Dendritic cell treated with granulocyte-macrophage colony-stimulating factor and Interleukin-4, amounts not matched to agents 40 ng/mL and 50 ng/mL, for 4 days (primary cell): Measurements from ENCODE around the gene FCN1.

Experiments used
- H3K27ac Mint-ChIP-seq: one replicate; pipeline ENCODE4 v1.8.0; 2022; ENCODE audit warnings: mild to moderate bottlenecking, mixed read lengths
- H3K27me3 Mint-ChIP-seq: one replicate; pipeline ENCODE4 v1.8.0; 2022; ENCODE audit warnings: mild to moderate bottlenecking, mixed read lengths
- H3K36me3 Mint-ChIP-seq: one replicate; pipeline ENCODE4 v1.8.0; 2022; ENCODE audit warnings: low read depth, mixed read lengths
- H3K4me1 Mint-ChIP-seq: one replicate; pipeline ENCODE4 v1.8.0; 2022; ENCODE audit warnings: low read depth, mixed read lengths
- H3K4me3 Mint-ChIP-seq: one replicate; pipeline ENCODE4 v1.8.0; 2022; ENCODE audit warnings: mild to moderate bottlenecking, moderate library complexity, mixed read lengths
- H3K9me3 Mint-ChIP-seq: one replicate; pipeline ENCODE4 v1.8.0; 2022; ENCODE audit warnings: mixed read lengths
- intact Hi-C: fragments of 100-400 bp; cut with micrococcal nuclease; formaldehyde crosslinking; loops from one replicate; pipeline ENCODE4 v1.15.0; 2022

FCN1 gene

GRCh38 chr9:134945509-134946275, 28.0 kb upstream of the FCN1 start:
- peaks cover under 1% of the 10 kb centered on the region for H3K4me1 Mint-ChIP-seq
- intact Hi-C loops: no loop called here

DNA sequence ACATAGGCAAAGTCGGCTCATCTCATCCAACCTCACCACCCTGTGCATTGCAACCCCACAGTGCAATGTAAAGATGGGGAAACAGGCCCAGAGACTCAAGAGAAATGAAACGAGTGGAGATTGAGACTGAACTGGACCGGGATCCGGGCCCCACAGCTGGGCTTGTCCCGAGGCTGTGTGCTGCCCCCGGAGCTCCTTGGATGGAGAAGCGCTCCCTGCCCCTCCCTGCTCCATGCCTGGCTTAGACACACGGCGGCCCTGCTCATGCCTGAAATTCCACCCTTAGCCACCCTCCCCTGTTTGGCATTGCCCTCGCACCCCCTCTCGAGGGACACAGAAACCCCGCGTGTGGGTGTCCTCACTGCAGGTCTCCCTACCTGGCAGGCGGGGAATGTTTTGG, 27.2 kb upstream of the FCN1 start:
- Mint-ChIP-seq H3K36me3 (no peaks in the 10 kb centered on the region), H3K27ac (no peak overlapping the region), H3K4me3 (no peak overlapping the region), H3K4me1 (peaks cover 5% of the 10 kb centered on the region), H3K27me3 (peaks cover 56% of the 10 kb centered on the region), H3K9me3 (no peaks in the 10 kb centered on the region)
- intact Hi-C loops: no loop called here

More at GRCh38 chr9:134945509-134946275, 28.0 kb upstream of the FCN1 start:
- H3K9me3 Mint-ChIP-seq: no peaks in the 10 kb centered on the region
- no peak overlapping the region for H3K27ac Mint-ChIP-seq
- H3K27me3 Mint-ChIP-seq: peaks cover 50% of the 10 kb centered on the region
- H3K36me3 Mint-ChIP-seq: no peaks in the 10 kb centered on the region
- H3K4me3 Mint-ChIP-seq: no peak overlapping the region

DNA sequence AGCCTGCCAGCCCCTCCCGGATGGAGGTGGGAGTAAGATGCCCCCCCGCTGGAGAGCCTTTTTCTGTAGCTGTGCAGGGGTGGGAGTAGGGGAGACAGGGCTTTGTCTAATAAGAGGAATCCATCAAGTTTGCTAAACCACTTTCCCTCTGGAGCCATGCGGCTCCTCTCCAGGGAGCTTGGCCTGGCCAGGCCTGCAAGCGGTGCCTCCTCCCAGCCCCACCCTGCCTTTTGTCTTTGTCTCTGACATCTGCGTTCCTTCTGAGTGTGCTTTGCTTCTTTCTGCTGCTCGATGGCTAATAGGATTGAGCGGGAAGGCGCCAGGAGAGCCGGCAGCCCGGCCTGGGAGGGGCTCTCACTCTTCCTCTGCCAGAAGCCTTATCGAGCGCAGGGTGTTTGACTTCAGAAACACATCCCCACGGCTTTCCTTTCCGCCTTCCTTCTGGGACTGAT, 26.7 kb upstream of the FCN1 start:
- Mint-ChIP-seq H3K9me3 (no peaks in the 10 kb centered on the region), H3K4me1 (peaks cover 10% of the 10 kb centered on the region), H3K4me3 (no peak overlapping the region), H3K27ac (no peak overlapping the region), H3K36me3 (no peaks in the 10 kb centered on the region), H3K27me3 (peaks cover 56% of the 10 kb centered on the region)
- intact Hi-C loops: no loop called here

DNA sequence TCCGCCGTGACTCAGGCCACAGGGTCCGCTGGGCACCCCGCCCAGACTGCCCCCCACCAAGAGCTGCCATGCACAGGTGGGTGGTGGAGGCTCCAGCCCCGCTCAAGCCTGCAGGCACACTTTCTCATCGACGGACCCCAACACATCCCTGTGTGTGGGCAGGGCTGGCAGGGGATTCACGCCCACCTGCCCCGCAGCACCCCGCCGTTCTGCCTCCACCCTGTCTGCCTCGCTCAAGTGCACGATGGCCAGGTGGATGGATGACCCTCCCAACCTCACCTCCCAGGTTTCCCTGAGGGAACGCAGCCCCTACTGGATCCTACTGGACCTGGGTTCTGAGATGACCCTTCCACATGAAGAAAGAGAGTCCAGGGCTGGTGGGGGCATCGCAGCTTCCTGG, 26.1 kb upstream of the FCN1 start:
- Mint-ChIP-seq H3K4me1 (peaks cover 16% of the 10 kb centered on the region), H3K4me3 (no peak overlapping the region), H3K36me3 (no peaks in the 10 kb centered on the region), H3K27ac (no peak overlapping the region), H3K9me3 (no peaks in the 10 kb centered on the region), H3K27me3 (peaks cover 59% of the 10 kb centered on the region)
- intact Hi-C loops: no loop called here

GRCh38 chr9:134943411-134943810, 25.7 kb upstream of the FCN1 start:
- H3K9me3 Mint-ChIP-seq: no peaks in the 10 kb centered on the region
- peaks cover 59% of the 10 kb centered on the region for H3K27me3 Mint-ChIP-seq
- no peak overlapping the region for H3K4me3 Mint-ChIP-seq
- H3K36me3 Mint-ChIP-seq: no peaks in the 10 kb centered on the region
- H3K27ac Mint-ChIP-seq: no peak overlapping the region
- intact Hi-C loops: no loop called here
- peaks cover 20% of the 10 kb centered on the region for H3K4me1 Mint-ChIP-seq

DNA sequence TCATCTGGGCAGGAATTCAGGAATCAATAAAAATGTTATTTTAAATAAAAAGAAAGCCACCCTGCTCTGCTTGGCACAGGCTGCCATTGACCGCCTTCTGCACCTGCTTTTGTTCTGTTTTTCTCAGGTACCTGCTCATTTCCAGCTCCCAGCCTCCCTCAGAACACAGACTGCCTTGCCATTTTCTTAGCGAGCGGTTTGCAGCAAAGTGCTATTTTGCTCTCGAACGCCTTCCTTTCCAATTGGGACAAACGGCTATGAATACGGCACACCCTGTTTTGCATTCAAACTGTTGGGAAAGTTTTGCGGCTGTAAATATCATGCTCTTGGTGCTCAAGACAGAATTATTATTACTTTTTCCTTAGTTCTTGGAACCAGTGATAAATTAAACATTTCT, 25.1 kb upstream of the FCN1 start:
- peaks cover 61% of the 10 kb centered on the region for H3K27me3 Mint-ChIP-seq
- no peaks in the 10 kb centered on the region for H3K9me3 Mint-ChIP-seq
- intact Hi-C loops: no loop called here
- no peak overlapping the region for H3K27ac Mint-ChIP-seq
- H3K36me3 Mint-ChIP-seq: no peaks in the 10 kb centered on the region
- H3K4me1 Mint-ChIP-seq: peaks cover 26% of the 10 kb centered on the region
- no peak overlapping the region for H3K4me3 Mint-ChIP-seq

DNA sequence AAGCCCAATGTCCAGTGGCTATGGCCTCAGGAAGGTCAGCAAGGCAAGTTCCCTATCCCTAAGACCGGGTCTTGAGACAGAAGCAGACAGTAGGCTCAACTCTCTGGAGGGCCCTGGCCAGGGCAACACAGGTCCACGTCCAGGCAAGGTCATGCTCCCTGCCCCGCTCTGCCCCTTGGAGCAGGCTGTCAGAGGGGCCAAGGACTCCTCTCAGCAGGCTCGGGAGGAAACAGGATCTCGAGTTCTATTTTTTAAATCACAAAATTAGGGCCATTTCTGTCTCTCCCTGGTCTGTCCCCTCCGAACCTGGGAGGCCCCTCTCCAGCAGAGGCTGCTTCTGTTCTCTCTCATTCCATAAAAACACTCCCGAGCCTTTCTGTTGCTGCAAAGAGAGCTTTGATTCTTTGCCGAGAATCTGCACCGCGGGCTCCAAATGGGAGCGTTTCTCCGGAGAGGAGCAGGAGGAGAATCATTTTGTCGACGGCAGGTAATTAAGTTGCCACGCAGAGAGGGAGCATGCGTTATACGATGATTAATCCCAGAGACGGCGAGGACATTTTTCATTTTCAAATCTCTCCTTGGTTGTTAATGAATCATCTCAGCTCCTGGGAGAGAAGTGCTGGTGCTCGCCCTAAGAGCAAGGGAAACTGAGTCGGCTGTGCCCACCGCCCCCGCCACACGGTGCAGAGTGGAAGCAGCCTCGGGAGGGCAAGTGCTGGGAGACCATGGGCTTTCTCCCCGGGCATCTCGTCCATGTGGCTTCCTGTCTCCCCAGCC, 24.5 kb upstream of the FCN1 start:
- Mint-ChIP-seq H3K9me3 (no peaks in the 10 kb centered on the region), H3K27me3 (peaks cover 61% of the 10 kb centered on the region), H3K4me3 (no peak overlapping the region), H3K27ac (no peak overlapping the region), H3K4me1 (peaks cover 32% of the 10 kb centered on the region), H3K36me3 (no peaks in the 10 kb centered on the region)
- intact Hi-C loops: no loop called here

- Mint-ChIP-seq H3K4me3 (no peak overlapping the region), H3K27ac (peak overlapping the region; percentile 52), H3K9me3 (no peaks in the 10 kb centered on the region), H3K4me1 (peaks cover 47% of the 10 kb centered on the region), H3K27me3 (peaks cover 61% of the 10 kb centered on the region), H3K36me3 (no peaks in the 10 kb centered on the region)
- intact Hi-C loops: no loop called here
Observed at GRCh38 chr9:134940236-134941208, 22.8 kb upstream of the FCN1 start.

DNA sequence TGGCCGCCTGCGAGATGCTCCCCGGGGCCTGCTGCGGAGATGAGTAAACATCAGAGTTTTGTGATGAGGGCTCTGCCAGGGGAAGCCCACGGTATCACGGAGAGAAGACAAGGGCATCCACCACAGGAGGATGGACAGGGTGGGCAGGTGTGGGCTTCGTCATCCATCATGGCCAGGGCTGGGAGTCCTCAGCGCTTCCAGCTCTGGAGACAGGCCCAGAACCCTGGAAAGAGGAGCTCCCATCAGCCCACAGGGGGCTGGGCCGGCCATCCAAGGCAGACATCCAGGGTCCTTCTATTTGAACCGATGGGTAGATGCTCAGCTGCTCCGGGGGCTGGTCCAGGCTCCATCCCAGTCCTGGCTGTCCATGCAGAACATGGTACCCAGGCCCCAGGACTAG, 22.1 kb upstream of the FCN1 start:
- peaks cover 52% of the 10 kb centered on the region for H3K4me1 Mint-ChIP-seq
- no peaks in the 10 kb centered on the region for H3K9me3 Mint-ChIP-seq
- peaks cover 59% of the 10 kb centered on the region for H3K27me3 Mint-ChIP-seq
- no peaks in the 10 kb centered on the region for H3K36me3 Mint-ChIP-seq
- H3K4me3 Mint-ChIP-seq: no peak overlapping the region
- intact Hi-C loops: no loop called here
- no peak overlapping the region for H3K27ac Mint-ChIP-seq

DNA sequence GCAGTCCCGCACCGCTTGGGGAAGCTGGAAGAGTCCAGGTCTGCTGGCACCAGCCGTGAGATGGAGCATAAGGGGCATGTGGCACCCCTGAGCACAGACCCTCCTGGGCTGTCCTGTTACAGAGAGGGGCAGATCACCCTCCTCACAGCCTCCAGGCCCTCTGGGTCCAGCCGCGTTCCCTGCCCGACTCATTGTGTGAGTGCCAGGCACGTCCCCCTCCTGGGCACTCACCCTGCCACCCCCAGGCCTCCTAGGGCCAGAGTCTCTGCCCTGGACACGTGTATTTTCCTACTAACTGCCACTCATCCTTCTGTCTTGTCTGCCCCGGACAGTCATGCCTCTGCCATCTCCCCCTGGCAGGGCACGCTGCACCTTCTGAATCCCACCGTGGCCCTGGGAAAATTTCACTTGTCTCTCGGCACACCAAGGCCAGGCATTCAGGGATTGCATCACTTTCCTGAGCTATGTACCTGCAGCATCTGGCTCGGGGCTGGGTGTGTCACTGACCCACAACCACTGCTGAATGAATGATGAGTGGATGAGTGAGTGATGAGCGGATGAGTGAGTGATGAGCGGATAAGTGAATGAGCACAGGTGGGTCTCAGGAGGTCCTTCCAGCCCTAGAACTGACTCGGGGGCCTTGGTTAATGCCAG, 21.5 kb upstream of the FCN1 start:
- peaks cover 56% of the 10 kb centered on the region for H3K27me3 Mint-ChIP-seq
- peaks cover 58% of the 10 kb centered on the region for H3K4me1 Mint-ChIP-seq
- intact Hi-C loops: no loop called here
- no peaks in the 10 kb centered on the region for H3K9me3 Mint-ChIP-seq
- H3K27ac Mint-ChIP-seq: peak overlapping the region; percentile 79
- H3K36me3 Mint-ChIP-seq: no peaks in the 10 kb centered on the region
- no peak overlapping the region for H3K4me3 Mint-ChIP-seq

- no peaks in the 10 kb centered on the region for H3K9me3 Mint-ChIP-seq
- H3K36me3 Mint-ChIP-seq: no peaks in the 10 kb centered on the region
- H3K4me1 Mint-ChIP-seq: peaks cover 64% of the 10 kb centered on the region
- H3K27me3 Mint-ChIP-seq: peaks cover 52% of the 10 kb centered on the region
- no peak overlapping the region for H3K4me3 Mint-ChIP-seq
- H3K27ac Mint-ChIP-seq: peak overlapping the region; percentile 79
- intact Hi-C loops: no loop called here
Observed at GRCh38 chr9:134938346-134939079, 20.8 kb upstream of the FCN1 start.

DNA sequence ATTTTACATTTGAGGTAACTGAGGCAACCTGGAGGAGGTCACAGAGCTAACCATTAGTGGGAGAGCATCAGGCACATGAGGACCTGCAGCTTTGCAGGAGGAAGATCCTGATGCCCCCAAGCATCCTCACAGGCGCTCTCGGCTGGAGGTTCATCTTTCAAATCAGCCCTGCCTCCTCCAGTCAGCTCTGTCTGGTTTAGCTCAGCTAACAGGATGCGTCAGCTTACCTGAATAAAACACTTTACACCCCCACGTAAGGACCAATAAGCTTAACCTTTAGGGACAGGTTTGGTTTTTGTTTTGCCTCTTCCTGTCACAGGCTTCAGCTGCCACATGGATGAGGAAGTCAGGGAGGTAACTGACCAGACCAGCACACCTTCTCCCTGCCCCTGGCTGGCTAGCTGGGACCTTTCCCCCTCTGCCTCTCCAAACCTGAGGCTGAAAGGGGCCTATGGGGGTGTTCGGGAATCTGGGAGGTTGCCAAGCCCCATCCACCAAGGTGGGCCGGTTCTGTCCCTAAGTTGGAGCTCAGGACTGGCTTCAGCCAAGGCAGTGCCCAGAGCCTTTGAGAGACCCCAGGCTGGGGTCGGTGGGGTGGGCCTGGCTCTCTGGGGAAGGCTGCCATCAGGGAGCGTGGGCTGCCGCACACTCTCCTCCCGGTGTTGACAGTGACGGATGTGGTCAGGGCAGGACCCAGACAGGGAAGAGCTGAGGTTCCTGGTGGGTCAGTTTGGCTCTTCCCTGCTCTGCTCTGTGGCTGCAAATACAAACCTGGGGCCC, 20.0 kb upstream of the FCN1 start:
- Mint-ChIP-seq H3K27ac (peak overlapping the region; percentile 79), H3K9me3 (no peaks in the 10 kb centered on the region), H3K4me3 (no peak overlapping the region), H3K36me3 (no peaks in the 10 kb centered on the region), H3K4me1 (peaks cover 71% of the 10 kb centered on the region), H3K27me3 (peaks cover 49% of the 10 kb centered on the region)
- intact Hi-C loops: no loop called here
